GM19468 (cell line): Measurements from ENCODE around the gene TCERG1L.
"Not testable (repeated sequence)": the region's sequence is repeated elsewhere in the genome, so short reads cannot be mapped to it uniquely, and the experiment has no call there.

Experiments used
- ATAC-seq: cut with Tn5 transposase; IDR thresholded peaks from one replicate; pipeline ENCODE4 v1.9.1; 2021; ENCODE audit warnings: mild to moderate bottlenecking, moderate library complexity, moderate number of reproducible peaks; ENCODE audit not compliant: unreplicated experiment; ENCODE audit errors: extremely low read depth

TCERG1L gene

DNA sequence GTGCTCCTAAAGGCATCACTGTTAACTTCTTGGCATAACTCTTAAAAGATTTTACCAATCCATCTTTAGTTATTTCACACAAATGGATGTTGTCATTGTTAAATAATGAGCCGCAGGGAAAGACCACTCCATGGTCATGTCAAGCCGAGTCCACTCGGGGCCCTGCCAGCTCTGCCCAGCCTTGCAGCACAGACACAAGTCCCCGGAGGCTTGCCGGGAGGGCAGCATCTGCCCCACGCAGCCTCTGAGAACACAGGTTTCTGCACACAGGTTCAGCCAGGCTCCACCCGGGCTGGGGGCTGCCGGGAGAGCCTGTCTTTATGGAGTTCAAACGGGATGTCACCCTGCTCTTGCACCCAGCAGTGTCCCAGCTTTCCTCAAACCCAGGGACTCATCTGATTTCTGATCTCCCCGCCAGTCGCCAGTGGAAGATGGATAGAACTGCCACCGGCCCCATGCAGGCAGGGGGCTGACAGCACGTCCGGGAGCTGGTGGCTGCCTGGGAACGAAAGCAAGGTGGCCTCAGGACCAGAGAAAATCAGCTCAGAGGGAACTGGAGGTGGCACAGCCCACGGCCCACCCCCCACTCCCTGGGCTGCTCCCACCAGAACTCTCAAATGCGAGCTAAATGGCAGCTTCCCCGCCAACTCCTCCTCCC, 156.2 kb downstream of the TCERG1L start:
- ATAC-seq, result no peak

DNA sequence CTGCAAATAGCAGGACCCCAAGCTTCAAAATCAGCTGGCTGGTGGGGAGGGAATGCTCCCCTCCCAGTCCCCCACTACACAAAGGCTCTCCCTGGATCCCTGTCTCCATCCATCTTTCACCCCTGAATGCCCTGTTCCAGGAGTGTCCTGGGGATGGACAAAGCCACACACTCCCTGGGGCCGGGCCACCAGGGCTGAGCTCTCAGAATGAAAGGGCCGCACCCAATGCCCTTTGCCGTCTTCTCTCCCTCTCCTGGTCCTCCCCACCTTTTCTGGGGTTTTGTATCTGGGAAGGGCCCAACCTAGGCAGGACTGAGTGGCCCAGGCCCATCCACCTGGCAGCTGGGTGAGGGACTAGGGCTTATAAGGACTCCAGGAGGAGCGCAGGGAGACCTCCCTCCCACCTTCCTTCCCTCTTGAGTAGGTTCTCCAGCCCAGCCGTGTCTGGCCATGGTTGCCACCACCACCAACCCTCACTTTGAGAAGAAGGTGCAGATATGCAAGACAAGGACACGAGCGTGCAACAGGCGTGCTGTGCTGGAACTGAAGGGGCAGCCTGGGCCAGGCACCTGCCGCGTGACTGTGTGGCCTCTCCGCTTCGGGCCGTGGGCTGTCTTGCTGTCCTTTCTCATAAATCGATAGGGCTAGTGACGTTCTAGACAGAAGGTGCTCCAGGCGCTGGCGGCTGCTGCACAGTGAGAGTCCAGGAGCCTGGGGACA, 157.1 kb downstream of the TCERG1L start:
- no peak for ATAC-seq

DNA sequence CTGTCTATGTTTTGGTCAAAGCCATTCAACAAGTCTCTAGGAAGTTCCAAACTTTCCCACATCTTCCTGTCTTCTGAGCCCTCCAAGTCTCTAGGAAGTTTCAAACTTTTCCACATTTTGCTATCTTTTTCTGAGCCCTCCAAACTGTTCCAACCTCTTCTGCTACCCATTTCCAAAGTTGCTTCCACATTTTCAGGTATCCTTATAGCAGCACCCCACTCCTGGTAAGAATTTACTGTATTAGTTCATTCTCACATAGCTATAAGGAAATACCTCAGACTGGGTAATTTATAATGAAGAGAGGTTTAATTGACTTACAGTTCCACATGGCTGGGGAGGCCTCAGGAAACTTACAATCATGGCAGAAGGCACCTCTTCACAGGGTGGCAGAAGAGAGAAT, 159.1 kb downstream of the TCERG1L start:
- ATAC-seq, result not testable (repeated sequence)

DNA sequence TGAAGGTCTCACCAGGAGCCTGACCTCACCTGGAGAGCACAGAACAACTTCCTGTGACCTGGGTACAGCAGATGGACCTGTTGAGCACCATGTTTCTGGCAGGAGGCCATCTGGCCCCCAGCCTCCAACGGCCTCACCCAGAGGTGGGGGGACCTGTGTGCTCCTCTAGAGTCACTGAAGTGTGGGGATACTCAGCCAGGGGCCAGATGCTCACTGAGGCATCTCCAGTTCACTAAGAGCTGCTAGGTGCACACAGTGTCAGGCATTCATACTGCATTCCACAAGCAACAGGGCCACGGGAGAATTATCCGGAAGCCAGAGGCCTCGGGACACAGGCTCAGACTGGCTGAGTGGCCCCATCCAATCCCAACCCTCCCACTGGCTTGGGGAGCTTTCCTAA, 161.4 kb downstream of the TCERG1L start:
- no peak for ATAC-seq

DNA sequence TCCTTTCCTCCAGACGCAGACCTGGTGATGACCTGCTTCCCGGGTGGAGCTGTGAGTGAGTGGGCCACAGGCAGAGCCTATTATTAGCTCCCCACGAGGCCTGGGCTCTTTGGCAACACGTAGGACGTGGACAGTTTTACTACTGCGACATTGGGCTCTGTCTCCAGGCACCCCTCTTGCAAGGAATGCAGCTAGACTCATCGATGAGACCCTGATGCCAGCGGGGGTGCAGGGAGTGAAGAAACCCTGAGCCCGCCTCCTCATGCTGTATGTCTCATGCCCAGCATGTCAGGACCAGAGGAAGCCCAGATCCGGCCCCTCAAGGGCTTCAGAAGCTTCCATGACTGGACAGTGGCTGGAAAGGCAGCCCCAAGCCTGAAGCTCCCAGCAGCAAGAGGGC, 161.9 kb downstream of the TCERG1L start:
- ATAC-seq, result no peak

DNA sequence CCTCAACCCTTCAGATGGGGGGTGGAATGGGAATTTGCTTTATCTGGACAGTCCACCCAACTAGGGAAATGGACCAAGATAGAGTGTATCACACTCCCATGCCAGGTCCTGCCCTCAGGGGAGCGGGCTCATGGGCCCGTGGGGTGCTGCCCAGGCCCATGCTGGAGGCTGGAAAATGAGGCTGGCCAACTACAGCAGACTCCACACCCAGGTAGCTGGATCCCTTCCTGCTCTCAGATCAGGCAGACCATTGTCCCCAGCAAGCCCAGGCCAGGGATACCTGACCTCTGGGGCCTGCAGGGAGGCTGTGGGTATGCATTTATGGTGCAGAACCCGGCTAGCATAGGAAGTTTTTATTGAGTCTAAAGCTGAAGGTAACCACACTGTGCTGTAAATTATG, 162.4 kb downstream of the TCERG1L start:
- ATAC-seq, result no peak

DNA sequence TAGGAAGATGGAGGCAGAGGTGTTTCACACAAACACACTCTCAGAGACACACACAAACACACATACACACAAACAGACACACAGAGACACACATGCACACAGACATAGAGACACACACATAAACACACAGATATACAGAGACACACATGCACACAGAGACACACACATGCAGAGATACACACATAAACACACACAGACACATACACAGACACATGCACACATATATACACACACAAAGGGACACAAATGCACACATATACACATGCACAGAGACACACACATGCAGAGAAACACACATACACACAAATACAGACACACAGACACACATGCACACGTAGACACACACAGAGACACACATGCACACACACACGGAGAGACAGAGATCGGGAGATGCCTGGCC, 163.3 kb downstream of the TCERG1L start:
- ATAC-seq, result no peak

DNA sequence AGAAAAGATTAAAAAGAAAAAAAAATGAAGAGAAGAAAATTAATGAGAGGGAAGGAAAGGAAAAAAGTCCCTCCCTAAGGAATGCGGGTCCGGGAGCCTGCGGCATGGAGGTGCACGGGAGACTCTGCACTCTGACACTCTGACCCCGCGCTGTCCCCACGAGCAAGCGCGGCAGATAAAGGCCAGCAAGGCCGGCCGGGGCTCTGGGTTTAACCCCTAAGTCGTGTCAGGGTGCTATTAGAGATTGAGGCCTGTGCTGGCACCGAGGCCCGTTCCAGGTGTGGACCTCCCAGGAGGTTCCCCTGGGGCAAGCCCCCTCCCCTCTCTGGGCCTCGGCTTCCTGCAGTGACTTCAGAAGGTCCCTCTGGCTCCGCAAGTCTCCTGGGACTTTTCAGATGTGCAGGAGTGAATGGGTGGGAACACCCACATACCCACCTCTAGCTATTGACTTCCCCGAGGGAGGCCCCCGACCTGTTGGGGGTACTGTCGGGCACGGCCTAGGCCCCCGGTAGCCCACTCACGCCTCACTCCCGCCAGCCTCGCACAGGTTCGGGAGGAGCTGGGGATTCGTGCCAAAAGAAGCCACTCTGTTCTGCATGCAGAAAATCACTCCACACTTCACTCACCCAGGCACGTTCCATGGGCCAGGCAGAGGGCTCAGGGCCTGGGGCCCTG, 164.1 kb downstream of the TCERG1L start:
- no peak for ATAC-seq

DNA sequence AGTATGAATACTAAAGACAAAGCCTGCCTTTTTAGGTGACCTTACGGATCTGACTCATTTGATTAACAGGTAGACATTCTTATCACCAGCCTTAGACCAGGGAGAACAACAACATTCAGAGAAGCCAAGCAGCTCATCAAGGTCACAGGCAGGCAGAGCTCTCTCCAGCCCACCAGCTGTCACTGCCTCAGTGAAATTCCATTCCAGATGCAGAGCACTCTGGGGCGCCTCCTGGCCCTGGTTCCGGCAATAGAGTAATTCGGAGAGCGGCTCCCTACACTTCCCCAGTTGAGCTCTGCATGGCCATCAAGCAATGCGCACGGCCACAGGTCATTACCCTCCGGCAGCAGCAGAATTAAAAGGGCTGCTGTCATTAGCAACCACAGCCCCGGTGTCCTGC, 164.7 kb downstream of the TCERG1L start:
- ATAC-seq, result no peak

DNA sequence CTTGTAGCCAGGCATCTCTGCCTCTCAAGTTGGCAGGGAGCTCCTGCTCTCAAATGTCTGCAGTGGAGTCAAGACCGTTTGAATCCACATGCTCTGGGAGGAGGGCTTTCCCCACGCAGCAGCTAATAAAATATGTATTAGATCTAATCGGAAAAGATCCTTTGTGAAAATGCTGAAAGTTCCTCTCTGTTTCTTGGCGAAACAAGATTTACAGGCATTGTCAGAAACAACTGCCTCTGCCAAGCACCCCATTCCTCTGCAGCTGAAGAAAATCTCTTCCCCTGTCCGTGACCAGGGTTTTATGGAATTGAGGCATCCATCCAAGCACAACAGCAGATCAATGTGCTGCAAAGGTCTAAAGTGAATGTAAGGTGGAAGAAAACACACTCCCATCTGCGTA, 165.8 kb downstream of the TCERG1L start:
- no peak for ATAC-seq

DNA sequence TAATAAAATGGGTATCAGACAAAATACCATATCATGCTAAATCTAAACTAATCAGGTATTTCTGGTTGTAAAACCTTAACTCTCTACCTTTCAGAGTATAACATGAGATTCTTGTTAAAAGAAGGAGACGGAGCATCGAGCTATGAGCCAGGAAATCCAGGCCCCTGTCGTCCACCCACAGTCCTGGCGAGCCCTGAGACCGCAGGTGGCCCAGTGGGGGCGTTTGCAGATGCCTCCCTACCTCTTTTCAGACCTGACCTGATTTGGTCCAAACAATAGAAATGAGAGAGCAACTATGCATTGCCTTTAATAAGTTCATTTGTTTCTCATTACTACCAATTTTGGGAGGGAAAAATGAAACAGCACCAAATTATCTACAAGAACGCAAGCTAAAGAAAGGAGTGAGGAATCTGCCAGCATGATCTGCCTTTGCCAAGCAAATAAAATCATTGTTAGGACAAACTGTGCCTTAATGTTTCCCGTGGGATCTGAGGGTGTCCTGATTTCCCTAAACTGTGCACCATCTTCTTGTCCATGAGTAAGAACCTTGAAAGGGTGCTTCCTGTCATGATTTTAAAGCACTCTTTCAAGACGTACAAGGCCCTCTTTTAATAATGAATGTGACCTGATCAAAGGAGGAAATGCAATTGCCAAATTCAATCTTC, 166.7 kb downstream of the TCERG1L start:
- ATAC-seq, result no peak

DNA sequence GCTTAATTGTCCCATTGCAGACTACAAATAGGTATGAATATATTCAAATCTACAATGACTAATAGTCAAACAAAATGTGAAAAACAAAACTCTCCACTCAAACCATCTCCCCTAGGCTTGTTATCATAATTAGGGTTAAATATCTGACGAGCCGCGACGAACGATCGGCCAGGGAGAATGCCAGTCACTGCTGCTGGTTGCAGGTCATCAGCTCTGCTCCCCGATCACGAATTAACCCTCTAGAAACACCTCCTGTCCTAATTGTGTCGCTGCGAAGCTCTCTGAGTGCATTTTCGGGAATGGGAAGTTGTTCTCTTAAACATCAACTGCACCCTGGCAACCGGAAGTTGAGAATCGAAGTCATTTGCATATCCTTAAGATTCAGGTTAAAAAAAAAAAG, 167.3 kb downstream of the TCERG1L start:
- no peak for ATAC-seq

DNA sequence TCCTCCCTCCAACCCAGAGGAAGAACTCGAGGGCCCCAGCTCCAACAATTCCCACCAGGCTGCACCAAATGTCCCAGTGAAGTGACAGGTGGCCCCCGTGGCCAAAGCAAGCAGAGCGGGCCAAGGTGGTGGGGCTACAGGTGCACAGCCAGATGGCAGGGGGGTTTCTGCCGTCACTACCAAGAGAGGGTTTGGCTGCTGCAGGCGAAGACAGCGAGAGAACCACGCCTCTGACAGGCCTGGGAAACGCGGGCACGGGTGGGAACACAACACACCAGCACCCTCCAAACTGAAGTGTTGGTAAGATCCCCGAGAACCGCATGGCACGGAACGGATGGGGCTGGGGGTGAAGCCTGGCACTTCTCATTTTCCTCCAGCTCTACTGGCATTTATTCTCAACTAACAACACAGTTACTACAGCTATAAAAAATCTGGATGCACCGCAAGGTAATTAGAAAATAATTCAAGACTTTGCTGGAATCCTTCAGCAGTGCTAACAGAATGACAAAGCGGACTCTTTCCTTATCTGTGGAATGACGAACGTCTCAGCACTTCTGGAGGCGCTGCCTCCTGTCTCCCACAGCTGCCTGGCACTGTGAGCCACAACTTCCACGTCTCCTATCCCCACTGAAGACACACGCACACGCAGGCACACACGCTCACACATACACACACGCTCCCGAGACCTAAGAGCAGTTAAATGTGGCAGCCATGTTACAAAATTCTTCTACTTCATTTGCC, 167.9 kb downstream of the TCERG1L start:
- no peak for ATAC-seq

DNA sequence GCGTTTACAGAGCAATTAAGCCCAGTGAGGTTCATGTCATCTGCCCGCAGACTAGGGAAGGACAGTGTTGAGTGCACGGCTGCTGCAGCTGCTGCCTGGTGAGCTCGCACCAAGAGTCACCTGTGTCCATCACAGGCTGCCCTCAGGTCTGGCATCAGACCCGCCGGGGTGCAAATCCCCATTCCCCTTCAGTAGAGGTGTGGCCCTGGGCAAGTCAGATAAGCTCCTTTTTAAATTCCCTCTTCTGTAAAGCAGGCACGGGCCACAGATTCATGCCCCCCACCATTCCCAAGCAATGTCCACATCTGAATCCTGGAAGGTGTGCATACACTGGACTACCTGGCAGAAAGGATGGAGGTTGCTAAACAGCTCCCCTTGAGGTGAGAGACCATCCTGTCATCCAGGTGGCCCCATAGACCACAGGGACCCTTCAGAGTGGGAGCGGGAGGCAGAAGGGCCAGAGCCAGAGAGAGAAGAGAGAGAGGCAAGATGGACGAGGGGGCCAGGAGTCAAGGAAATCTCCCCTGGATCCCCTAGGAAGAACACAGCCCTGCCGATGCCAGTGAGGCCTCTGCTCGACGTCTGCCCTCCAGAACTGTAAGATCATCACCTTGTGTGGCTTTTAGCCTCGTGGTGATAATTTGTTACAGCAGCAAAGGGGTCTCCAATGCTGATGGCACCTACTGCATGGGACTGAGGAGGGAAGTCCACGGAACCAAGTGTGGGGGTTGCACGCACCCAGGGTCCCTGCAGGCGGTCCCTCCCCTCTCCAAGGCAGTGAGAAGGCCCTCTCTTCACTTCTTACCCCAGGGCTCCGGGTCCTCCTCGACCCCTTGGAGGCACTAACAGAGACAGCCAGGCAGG, 168.8 kb downstream of the TCERG1L start:
- no peak for ATAC-seq

DNA sequence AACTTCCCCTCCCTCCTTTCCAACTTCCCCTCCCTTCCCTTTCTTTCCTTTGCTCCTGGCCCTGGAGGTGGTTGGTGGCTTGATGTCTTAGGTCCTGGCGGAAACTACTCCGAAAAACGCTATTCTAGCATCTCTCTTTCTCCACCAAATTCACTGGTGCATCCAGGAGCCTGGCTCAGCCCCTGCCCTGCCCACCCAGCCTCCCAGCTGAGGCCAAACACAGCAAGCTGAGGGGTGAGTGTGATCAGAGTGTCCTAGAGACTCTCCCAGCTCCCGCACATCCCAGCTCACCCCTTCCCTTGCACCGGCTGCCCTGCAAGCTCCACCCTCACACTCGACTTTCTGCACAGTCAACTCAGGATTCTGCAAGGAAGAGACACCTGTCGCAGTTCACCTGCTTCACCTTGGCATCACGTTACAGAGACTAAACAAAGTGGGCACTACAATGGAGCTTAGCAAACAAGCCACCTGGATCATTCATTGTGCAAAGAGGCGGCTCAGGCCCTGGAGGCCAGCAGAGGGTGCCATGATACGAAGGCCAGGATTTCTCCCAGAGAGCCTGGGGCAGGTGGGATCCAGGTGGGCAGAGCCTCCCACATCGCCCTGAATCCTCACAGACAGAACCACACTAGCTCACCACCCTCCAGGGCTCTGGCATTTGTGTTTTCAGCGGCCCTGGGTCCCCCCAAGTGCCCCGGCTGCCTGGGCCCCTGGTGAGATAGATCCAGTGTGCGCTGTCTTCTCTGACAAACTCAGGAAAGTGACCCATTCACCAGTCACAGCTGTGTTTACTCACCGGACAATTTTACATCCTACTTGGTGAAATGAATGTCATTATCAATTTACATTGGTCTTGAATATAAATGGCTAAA, 169.6 kb downstream of the TCERG1L start:
- no peak for ATAC-seq

DNA sequence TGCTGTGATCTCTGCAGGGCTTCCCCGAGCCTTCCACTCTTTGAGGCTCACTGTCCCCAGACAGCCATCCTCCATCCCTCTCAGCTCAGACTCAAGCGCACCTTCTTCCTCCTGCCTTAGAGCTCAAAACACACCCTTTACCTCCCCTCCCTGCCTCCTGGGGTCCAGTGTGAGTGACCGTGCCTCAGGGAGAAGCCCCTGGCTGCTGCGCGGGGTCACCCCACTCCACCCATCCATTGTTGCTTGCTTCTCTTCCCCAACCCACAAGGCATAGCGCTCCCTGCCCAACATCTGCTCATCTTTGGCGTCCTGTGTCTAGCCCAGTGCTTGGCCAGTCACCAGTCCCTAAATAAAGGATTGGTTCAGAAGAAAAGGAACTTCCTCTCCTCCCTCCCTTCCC, 170.3 kb downstream of the TCERG1L start:
- ATAC-seq, result no peak

DNA sequence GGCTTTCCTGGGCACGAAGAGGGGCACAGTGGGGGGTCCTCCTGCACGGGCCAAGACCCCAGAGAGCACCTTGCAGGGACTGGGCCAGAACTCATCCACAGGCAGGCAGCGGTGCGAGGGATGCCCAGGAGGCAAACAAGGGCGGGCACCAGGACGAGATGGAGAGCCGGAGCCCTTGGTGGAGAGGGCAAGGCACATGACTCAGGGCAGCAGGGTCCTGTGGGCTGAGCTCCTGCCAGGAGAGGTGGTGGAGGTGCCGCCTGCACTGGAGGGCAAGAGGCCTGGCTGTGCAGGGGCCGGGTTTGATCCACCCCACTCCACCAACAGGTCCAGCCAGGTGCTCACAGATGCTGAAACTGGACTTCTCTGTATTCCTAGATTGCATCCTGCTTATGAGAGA, 170.9 kb downstream of the TCERG1L start:
- no peak for ATAC-seq

DNA sequence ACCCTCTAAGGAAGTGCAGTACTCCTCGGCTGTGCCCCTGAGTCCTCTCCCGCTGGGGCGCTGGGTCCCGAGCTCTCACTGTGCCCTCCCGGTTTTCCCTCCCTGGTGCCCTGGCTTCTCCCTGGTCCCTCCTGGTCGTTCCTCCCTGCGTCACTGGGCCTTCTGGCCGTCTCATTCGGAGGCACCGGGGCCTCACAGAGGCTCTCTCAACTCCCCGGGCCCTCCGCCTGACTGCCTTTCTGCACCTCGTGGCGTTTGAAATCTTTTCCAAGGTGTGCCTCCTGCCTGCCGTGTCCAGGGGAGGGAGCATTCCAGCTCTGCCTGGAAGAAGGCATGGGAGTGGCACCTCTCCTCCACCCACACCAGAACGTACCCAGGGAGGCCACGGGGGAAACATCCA, 174.3 kb downstream of the TCERG1L start:
- no peak for ATAC-seq
